Fibroblast of skin of scalp (primary cell): Measurements from ENCODE around the gene GPBAR1.
"Not testable (repeated sequence)": the region's sequence is repeated elsewhere in the genome, so short reads cannot be mapped to it uniquely, and the experiment has no call there.

Source experiments
- DNase-seq: peaks from one replicate; pipeline ENCODE4 v3.0.0-alpha.2; 2013

Gene GPBAR1

DNA sequence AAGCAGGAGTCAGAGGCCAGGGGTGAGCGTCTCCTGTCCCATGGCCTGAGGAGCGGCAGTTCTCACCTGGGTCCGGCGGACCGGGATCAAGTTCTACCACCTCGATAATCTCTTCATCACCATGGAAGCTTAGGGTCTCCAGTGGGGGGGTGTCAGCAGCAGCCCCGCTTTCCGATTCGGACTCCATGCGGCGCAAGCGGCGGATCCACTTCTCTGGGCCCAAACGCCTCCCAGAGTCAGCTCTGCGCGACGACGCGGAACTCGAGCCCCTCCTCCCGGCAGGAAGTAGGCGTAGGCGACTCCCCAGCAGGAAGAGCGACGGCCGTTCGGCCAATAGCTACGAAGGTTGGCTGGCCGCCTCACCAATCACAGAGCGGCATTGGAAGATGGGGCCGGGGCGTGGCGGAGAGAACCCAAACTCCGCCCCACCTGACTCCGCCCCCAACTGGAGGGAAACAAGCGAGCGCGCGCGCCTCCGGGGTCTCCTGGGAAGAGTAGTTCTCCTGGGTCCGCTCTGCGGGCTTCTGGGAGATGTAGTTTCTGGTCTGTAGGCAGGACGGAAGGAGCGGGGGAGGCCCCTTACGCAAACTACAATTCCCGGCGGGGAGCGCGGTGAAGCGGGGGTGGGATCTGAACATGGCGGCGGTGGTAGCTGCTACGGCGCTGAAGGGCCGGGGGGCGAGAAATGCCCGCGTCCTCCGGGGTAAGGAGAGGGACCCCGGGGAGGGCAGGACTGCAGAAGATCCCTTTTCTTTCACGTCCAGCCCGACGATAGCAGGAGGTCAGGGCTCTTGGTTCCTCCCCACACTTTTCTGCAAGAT lies 9.3 kb downstream of the GPBAR1 start, which contains the start of the genes AAMP and PNKD:
AAMP (minus strand) TSS at position 238 of the 821 bp plus-strand sequence; CDS start at position 187, 51 bp downstream.
PNKD (plus strand) TSS at position 620 of the 821 bp plus-strand sequence; CDS start at position 637, 17 bp downstream.
- DNase-seq: peak; percentile 100

DNA sequence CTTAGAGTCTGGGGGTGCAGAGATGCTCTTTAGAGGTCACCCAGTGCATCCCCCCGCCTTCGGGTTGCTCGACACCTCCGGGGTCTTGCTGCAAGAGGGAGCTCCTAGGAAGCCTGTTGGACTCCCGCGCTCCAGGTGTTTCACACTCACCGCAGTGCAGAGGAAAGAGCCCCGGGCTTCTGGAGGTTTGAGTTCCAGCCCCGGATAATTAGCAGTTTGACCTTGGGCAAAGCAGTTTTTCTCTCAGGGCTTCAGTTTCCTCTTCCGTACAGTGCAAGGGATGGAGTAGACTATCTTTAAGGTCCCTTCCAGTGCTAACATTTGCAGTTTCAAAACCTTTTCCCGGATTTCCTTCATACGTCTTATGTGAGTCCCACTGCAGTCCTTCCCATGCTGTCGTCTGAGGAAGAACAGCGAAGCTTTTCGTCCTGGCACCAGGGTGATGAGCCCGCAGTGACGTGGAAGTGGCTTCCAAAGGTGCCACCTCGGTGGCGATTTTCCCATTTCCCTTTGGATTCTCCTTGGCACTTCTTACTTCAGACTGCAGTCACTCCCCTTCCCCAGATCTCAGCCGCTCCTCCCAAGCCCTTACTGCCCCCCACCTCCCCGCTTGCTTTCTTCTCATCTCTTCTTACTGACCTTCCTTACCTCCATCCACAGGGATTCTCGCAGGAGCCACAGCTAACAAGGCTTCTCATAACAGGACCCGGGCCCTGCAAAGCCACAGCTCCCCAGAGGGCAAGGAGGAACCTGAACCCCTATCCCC lies 10.1 kb downstream of the GPBAR1 start:
- no peak for DNase-seq

DNA sequence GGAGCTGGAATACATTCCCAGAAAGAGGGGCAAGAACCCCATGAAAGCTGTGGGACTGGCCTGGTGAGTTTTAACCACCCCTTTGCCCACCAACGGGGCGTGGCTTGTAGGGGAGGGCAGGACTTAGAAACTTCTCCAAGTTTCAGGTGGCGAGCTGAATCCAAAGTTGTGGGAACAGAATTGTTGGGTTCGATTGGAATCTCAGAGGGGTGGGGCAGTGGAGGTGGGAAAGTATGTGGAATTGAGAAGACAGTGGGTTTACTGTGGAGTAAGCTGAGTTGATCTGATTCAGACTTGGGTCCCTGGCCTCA lies 10.6 kb downstream of the GPBAR1 start:
- DNase-seq: no peak

DNA sequence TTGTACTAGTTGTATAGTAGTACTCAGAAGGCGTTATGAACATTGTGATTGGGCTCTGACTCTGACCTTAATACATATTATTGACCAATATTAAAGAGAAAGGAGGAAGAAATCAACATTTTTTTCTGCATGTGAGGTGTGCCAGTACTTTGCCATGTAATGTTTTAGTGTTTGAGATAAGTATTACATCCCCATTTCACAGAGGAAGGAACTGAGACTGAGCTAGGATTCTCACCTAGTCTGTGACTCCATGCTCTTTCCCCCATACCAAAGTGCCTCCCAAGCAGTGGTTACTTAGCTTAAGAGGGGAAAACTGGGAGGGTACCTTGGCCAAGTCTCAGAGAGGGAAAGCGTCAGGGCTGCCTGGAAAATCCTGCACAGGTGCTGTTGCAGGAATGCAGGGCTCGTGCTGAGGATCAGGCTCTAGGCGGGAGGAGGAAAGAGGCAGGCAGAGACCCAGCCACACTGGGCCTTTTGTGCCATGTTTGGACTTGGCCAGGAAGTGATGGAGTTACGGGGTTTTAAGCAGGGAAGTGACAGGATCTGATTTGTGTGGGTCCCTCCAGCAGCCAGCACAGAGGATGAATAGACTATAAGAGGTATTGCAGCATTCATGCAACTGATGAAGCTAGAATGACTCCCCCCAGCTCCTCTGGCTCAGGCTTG lies 11.2 kb downstream of the GPBAR1 start:
- no peak for DNase-seq

DNA sequence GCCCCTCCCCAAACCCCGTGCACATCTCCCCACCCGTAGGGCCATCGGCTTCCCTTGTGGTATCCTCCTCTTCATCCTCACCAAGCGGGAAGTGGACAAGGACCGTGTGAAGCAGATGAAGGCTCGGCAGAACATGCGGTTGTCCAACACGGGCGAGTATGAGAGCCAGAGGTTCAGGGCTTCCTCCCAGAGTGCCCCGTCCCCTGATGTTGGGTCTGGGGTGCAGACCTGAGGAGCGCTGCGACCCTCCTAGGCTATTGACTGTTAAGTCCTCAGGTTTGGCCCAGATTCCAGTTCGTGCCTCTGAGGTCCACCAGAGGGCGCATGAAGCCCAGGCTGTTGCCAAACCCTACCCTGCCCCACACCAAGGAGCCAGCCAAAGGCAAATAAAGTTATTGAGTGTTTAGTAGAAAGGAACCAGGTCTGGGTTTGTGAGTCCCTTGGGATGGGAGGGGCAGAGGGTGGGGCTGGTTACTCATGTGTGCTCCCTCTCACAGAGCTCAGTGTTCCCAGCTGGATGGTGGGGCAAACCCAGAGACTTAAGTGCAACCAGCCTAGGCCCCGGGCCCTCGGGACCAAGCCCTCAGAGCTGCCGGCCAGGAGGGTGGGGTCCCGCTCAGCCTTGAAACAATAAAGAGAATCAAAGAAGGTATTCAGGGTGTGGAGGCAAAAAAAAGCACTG lies 11.9 kb downstream of the GPBAR1 start:
- DNase-seq: peak; percentile 92

DNA sequence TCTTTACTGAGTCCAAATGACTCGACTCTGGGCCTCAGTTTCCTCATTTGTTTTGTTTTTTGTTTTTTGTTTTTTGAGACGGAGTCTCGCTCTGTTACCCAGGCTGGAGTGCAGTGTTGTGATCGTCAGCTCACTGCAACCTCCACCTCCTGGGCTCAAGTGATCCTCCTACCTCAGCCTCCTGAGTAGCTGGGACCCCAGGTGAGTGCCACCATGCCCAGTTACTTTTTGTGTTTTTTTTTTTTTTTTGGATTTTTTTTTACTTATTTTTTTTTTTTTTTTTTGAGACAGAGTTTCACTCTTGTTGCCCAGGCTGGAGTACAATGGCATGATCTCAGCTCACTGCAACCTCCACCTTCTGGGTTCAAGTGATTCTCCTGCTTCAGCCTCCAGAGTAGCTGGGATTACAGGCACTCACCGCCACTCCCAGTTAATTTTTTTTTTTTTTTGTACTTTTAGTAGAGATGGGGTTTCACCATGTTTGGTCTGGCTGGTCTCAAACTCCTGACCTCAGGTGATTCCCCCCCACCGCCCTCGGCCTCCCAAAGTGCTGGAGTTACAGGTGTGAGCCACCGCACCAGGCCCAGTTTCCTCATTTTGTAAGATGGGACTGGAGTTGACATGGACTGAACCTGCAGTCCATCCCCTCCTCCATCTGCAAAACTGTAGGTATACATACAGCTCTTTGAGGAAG lies 12.5 kb downstream of the GPBAR1 start:
- not testable (repeated sequence) for DNase-seq

DNA sequence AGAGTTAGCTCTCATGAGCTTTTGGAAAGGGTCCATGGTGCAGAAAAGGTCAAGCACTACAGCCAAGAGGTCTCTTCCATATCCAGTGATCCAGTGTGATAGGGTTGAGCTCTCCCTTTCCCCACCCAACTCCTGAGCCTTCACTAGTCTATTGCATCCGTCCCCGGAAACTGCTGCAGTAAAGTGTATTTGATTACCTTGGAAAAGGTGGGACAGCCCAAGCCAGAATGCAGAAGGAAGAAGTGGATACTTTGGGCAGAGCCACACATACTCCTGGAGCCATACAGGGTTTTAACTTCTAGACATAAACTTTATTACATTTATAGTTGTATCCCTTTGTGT lies 13.1 kb downstream of the GPBAR1 start:
- DNase-seq: no peak

DNA sequence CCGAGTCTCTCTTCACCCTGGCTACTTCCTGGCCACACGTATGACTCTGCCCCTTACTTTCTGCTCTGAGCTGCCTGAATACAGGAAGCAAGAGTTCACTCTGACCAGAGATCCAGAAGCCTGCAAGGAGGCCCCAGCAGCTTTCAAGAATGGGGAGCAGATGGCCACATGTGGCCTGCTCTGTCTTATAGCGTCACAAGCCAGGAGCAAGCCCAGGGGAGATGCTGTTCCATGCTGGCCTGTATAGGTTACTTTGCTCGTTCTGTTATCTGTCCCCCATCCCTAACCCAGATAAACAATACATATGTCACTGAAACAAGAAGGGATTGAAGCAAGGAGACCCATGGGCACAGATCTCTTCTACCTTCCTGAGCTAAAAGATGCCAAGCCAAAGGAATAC lies 13.8 kb downstream of the GPBAR1 start:
- no peak for DNase-seq

DNA sequence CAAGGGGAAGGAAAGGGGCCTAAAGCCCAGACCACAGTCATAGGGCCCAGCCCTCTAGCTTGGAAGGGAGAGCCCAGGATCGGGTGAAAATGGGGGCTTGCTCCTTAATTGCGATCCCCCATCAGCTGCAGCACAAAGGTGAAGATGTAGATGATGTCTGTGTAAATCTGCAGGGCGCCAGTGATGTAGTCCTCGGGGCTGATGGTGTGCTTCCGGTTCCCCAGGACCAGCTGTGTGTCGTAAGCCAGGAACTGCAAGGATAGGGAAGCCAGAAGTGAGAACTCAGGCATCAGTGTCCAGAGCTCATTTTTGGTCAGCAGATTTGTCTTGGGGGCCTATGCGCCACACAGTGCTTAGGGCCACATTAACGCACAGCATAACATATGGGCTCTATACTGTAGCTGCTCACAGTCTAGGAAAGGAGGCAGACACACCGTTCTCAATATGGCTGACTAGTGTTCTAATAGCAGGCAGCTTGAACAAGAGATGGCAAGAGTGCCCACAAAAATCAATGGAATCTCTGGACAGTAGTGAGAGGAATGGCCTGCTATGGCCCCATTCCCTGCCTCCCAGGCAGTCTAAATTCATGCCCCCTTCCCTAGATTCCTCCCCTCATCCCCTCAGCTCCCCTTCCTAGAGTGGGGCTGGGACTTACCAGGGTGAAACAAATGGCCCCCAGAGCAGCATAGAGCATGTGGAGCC lies 14.7 kb downstream of the GPBAR1 start:
- DNase-seq: no peak

DNA sequence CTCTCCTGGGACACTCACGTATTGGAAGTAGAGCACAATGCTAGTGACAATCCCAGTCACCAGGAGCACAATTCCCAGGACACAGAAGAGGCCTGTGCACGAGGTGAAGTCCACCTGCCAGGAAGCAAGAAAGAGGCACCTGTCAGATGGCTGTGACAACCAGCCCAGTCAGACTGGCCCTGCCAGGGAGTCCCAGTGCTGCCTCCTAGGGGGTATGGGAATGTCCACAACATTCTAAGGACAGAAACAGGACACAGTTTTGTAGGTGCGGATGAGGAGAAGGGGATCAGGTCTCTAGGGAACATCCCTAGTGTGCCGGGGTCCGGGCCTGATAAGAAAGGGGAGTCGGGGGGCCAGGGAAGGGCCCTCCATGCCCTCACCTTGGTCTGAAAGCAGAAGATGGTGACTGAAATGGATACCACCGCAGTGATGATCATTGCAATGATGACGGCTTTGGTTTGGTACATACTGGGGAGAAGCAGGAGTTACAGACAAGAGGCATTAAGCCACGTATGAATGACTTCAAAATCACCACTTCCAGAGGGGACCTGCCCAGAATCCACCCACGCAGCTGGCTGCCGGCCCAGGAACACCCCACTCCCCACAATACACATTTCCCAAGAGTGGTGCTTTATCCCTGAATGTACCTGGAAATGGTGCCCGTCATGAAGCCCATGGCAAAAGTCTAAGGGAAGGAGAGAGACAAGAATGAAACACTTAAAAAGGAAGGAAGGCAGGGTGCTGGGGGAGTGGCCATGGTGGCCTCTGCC lies 16.4 kb downstream of the GPBAR1 start:
- no peak for DNase-seq

DNA sequence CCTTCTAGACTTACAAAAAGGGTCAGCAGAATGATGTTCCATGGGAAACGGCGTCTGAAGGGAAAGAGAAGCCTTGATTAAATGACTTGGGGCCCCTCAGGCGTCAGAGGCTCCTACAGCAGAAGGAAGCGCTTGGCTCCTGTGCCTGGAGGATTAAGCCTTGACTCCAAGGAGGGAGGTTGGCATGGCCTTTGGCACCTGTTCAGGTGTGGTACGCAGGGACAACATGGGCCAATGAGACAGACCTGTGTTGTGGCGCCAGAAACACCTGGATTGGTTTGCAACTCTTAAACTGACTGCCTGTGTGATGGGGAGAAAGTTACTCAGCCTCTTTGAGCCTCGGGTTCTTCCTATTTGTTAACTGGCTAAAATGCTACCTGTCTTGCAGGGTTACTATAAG lies 17.1 kb downstream of the GPBAR1 start:
- DNase-seq: no peak

DNA sequence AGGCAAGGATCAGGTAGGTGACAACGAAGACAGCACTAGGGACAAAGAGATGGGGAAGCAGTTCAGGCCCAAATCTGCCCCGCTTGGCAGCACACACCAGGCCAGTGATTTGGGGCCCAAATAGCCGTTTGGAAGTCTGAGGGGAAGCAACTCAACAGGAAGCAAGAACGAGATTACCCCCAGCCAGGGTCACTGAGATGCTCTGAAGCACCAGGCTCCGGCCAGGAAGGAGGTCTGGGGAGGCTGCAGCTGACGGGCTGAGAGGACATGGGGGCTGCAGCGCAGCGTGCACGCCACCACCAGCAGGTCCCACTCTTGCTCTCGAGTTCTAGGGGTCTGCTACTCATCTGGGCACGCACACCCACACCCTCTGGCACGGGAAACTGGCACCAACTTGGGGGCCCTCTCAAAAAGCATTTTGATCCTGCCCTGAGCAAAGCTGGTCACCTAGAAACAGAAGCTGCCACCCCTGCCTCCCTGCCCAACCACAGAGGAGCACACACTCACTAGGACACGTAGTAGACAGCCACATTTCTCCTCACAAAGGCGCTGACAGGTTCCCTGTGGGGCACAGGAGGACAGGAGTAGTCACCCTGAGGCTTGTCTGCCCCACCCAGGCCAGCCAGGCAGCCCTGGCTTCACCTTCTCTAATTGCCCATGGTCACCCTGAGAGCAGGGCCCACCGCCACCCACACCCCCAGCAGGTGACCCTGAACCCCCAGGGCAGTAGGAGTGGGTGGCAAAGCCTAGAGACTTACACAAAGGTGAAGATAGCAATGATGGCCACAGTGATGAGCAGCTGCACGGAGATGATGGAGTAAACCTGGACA lies 17.9 kb downstream of the GPBAR1 start:
- DNase-seq: no peak

DNA sequence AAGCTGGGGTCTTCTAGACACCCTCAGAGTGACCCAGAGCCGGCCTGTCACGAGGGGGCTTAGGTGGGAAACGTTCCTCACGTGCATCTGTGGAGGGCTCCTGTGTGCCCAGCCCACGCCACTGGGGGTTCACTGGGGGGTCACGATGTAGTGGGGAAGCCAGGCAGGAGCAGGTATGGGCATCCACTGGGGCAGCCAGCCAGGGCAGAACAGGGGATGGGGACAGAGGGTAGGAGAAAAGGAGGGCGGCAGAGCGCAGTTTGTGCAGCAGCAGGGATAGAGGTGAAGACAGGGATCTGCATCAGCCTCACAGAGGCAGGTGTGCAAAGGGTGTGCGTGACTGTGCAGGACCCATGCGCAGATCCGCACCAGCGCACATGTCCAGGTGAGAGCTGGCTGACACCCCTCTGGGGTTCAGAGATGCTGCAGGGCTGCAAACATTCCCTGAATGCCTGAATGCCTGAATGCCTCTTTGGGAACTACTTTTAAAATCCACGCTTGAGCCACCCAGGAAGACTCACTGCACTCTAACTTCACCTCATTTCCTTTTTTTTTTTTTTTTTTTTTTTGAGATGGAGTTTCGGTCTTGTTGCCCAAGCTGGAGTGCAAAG lies 19.6 kb downstream of the GPBAR1 start:
- DNase-seq: no peak

DNA sequence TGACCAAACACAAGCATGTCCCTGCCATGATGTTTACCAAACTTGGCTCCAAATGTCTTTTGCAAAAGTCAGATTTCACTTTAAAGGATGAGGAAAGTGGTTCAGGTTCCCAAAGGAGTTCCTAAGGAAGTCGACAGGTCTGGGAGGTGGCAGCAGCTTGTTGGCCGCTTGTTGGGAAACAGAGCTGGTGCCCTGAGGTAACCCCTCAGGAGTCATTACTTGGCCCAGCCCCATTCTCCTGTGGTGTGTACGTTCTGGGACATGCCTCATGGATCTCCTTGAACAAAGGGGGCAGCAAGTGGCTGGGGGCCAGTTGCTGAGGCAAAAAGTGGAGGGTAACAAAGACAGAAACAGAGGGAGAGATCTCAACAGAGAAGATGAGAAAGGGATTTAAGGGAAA lies 20.6 kb downstream of the GPBAR1 start:
- no peak for DNase-seq

DNA sequence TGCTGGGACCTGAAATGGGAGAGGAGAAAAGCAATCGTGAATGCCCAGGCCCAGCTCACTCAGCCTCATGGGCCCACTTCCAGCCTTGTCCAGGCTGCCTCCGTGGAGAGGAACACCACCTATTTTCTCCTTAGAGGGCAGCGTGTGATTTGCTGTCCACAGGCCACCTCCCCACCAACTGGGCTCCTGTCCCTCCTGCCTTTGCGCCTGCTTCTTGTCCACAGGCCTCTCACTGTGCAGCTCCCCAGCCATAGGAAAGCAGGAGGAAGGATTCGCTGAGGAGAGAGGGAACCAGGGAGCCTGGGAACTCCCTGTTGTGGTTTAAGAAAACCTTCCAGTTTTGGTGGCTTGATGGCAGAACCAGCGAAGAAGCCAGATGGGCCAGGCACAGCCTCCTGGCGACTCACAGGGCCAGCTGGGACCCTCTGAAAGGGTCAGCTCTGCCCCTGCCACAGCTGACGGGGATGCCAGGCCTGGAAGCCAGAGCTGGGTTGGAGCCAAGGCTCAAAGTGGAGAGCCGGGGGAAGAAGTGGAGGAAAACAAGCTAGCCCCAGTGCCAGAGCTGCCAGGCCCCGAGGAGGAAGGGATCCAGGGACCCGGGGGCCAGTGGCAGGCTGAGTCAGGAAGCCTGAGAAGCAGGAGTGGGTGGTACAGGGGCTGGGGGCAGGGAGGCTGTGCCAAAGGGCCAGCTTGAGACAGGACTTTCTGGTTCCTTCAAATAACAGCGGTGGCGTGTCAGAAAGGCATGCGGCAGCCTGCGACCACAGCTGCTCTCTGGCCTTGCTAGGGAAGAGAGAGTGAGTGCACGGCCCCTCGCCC lies 21.6 kb downstream of the GPBAR1 start:
- no peak for DNase-seq

DNA sequence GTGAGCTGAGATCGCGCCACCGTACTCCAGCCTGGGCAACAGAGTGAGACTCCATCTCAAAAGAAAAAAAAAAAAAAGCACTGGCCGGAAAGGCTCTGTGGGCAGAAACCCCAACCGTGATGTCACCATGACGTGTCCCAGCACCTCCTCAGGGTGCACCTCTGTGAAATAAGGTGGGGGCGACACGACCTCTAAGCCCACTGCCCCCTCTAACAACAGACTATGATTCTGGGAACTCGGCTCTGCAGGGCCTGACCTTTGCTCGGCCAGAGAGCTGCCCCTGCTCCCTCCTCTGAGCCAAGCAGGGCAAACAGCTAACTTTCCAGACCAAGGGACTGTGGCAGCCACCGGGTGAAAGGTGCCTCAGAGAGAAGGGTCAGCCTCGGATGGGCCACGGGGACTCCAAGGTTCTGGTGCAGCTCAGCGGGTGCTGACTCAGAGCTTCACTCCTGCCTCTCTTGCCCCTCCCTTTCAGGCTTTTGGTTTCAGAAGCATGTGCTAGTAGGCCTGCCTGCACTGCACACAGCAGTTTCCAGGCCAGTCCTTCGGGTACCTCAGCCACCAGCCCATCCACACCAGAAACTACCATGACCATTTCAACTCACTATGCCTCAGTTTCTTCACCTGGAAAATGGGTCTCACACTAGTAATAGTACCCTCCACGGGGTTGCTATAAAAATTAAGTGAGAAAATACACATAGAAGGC lies 23.4 kb downstream of the GPBAR1 start:
- peak; percentile 23 for DNase-seq

DNA sequence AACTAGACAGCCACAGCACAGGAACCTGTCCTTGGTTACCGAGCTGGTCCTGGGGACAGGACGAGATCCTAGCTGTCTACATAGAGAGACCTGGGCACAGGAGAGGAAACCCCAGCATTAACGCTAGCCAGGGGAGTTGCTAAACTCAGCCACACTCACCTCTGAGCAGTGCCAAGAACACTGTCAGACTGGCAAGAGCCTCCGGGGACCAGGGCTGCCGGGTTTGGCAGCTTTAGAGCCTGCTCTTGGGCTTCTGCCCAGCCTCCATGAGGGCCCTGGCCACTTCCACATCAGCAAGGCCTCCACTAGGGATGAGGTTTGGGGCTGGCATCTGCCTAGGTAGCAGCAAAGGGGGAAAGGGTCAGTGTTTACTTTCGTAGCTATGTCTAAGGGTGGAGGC lies 24.8 kb downstream of the GPBAR1 start:
- DNase-seq: no peak
